Measurements from ENCODE around the gene TMEM212.

TMEM212 gene

GRCh38 chr3:171842864-171843518 is at the start of gene TMEM212:
Gene TMEM212, plus strand, starts transcription at chr3:171843349. Its CDS starts 35 bp downstream, at chr3:171843384.
- H3K4me1 ChIP-seq (ENCODE audit: control insufficient read depth, insufficient read depth, low read length) = no peaks in the 10 kb centered on the region
- H3K9me3 ChIP-seq (ENCODE audit: control insufficient read depth, insufficient read depth, low read length) = no peaks in the 10 kb centered on the region
- H3K9ac ChIP-seq (ENCODE audit: low read depth, low read length) = no peak within 1 kb of the TSS
- no peaks in the 10 kb centered on the region for H3K36me3 ChIP-seq (ENCODE audit: control insufficient read depth, insufficient read depth, low read length)
- no peaks in the 10 kb centered on the region for H3K27me3 ChIP-seq (ENCODE audit: control insufficient read depth, insufficient read depth, low read length)
- H3K4me3 ChIP-seq (ENCODE audit: low read depth, low read length) = no peak within 1 kb of the TSS

GRCh38 chr3:171796625-171797264 is 46.4 kb upstream of the TMEM212 start:
- Histone ChIP-seq H3K4me1 (ENCODE audit: control insufficient read depth, insufficient read depth, low read length) (peaks cover 10% of the 10 kb centered on the region), H3K4me3 (ENCODE audit: low read depth, low read length) (no peak overlapping the region), H3K9ac (ENCODE audit: low read depth, low read length) (no peak overlapping the region), H3K36me3 (ENCODE audit: control insufficient read depth, insufficient read depth, low read length) (no peaks in the 10 kb centered on the region), H3K27me3 (ENCODE audit: control insufficient read depth, insufficient read depth, low read length) (no peaks in the 10 kb centered on the region), H3K9me3 (ENCODE audit: control insufficient read depth, insufficient read depth, low read length) (no peaks in the 10 kb centered on the region)

- no peak overlapping the region for H3K9ac ChIP-seq (ENCODE audit: low read depth, low read length)
- H3K27me3 ChIP-seq (ENCODE audit: control insufficient read depth, insufficient read depth, low read length) = no peaks in the 10 kb centered on the region
- no peaks in the 10 kb centered on the region for H3K36me3 ChIP-seq (ENCODE audit: control insufficient read depth, insufficient read depth, low read length)
- peaks cover 10% of the 10 kb centered on the region for H3K4me1 ChIP-seq (ENCODE audit: control insufficient read depth, insufficient read depth, low read length)
- H3K9me3 ChIP-seq (ENCODE audit: control insufficient read depth, insufficient read depth, low read length) = no peaks in the 10 kb centered on the region
- H3K4me3 ChIP-seq (ENCODE audit: low read depth, low read length) = no peak overlapping the region
Observed at GRCh38 chr3:171797265-171797679, 45.9 kb upstream of the TMEM212 start.

GRCh38 chr3:171797873-171798272 is 45.3 kb upstream of the TMEM212 start:
- Histone ChIP-seq H3K9me3 (ENCODE audit: control insufficient read depth, insufficient read depth, low read length) (no peaks in the 10 kb centered on the region), H3K36me3 (ENCODE audit: control insufficient read depth, insufficient read depth, low read length) (no peaks in the 10 kb centered on the region), H3K4me1 (ENCODE audit: control insufficient read depth, insufficient read depth, low read length) (peaks cover 10% of the 10 kb centered on the region), H3K4me3 (ENCODE audit: low read depth, low read length) (no peak overlapping the region), H3K27me3 (ENCODE audit: control insufficient read depth, insufficient read depth, low read length) (no peaks in the 10 kb centered on the region), H3K9ac (ENCODE audit: low read depth, low read length) (no peak overlapping the region)

GRCh38 chr3:171799501-171799900 is 43.6 kb upstream of the TMEM212 start:
- no peaks in the 10 kb centered on the region for H3K9me3 ChIP-seq (ENCODE audit: control insufficient read depth, insufficient read depth, low read length)
- no peak overlapping the region for H3K9ac ChIP-seq (ENCODE audit: low read depth, low read length)
- H3K36me3 ChIP-seq (ENCODE audit: control insufficient read depth, insufficient read depth, low read length) = no peaks in the 10 kb centered on the region
- no peaks in the 10 kb centered on the region for H3K27me3 ChIP-seq (ENCODE audit: control insufficient read depth, insufficient read depth, low read length)
- no peak overlapping the region for H3K4me3 ChIP-seq (ENCODE audit: low read depth, low read length)
- peaks cover 10% of the 10 kb centered on the region for H3K4me1 ChIP-seq (ENCODE audit: control insufficient read depth, insufficient read depth, low read length)

- no peaks in the 10 kb centered on the region for H3K9me3 ChIP-seq (ENCODE audit: control insufficient read depth, insufficient read depth, low read length)
- no peak overlapping the region for H3K9ac ChIP-seq (ENCODE audit: low read depth, low read length)
- no peaks in the 10 kb centered on the region for H3K27me3 ChIP-seq (ENCODE audit: control insufficient read depth, insufficient read depth, low read length)
- H3K4me3 ChIP-seq (ENCODE audit: low read depth, low read length) = no peak overlapping the region
- H3K4me1 ChIP-seq (ENCODE audit: control insufficient read depth, insufficient read depth, low read length) = peaks cover 8% of the 10 kb centered on the region
- no peaks in the 10 kb centered on the region for H3K36me3 ChIP-seq (ENCODE audit: control insufficient read depth, insufficient read depth, low read length)
Observed at GRCh38 chr3:171801738-171802589, 41.2 kb upstream of the TMEM212 start.

GRCh38 chr3:171802590-171802956 is 40.6 kb upstream of the TMEM212 start:
- Histone ChIP-seq H3K27me3 (ENCODE audit: control insufficient read depth, insufficient read depth, low read length) (no peaks in the 10 kb centered on the region), H3K4me3 (ENCODE audit: low read depth, low read length) (no peak overlapping the region), H3K9ac (ENCODE audit: low read depth, low read length) (no peak overlapping the region), H3K9me3 (ENCODE audit: control insufficient read depth, insufficient read depth, low read length) (no peaks in the 10 kb centered on the region), H3K36me3 (ENCODE audit: control insufficient read depth, insufficient read depth, low read length) (no peaks in the 10 kb centered on the region), H3K4me1 (ENCODE audit: control insufficient read depth, insufficient read depth, low read length) (peaks cover 5% of the 10 kb centered on the region)

GRCh38 chr3:171803044-171803443 is 40.1 kb upstream of the TMEM212 start:
- H3K4me3 ChIP-seq (ENCODE audit: low read depth, low read length) = no peak overlapping the region
- peaks cover 5% of the 10 kb centered on the region for H3K4me1 ChIP-seq (ENCODE audit: control insufficient read depth, insufficient read depth, low read length)
- no peak overlapping the region for H3K9ac ChIP-seq (ENCODE audit: low read depth, low read length)
- H3K27me3 ChIP-seq (ENCODE audit: control insufficient read depth, insufficient read depth, low read length) = peaks cover 2% of the 10 kb centered on the region
- no peaks in the 10 kb centered on the region for H3K9me3 ChIP-seq (ENCODE audit: control insufficient read depth, insufficient read depth, low read length)
- H3K36me3 ChIP-seq (ENCODE audit: control insufficient read depth, insufficient read depth, low read length) = no peaks in the 10 kb centered on the region

GRCh38 chr3:171804618-171805389 is 38.3 kb upstream of the TMEM212 start:
- Histone ChIP-seq H3K4me3 (ENCODE audit: low read depth, low read length) (no peak overlapping the region), H3K9ac (ENCODE audit: low read depth, low read length) (no peak overlapping the region), H3K4me1 (ENCODE audit: control insufficient read depth, insufficient read depth, low read length) (no peaks in the 10 kb centered on the region), H3K27me3 (ENCODE audit: control insufficient read depth, insufficient read depth, low read length) (peaks cover 9% of the 10 kb centered on the region), H3K36me3 (ENCODE audit: control insufficient read depth, insufficient read depth, low read length) (no peaks in the 10 kb centered on the region), H3K9me3 (ENCODE audit: control insufficient read depth, insufficient read depth, low read length) (no peaks in the 10 kb centered on the region)

- H3K4me1 ChIP-seq (ENCODE audit: control insufficient read depth, insufficient read depth, low read length) = no peaks in the 10 kb centered on the region
- no peak overlapping the region for H3K4me3 ChIP-seq (ENCODE audit: low read depth, low read length)
- H3K36me3 ChIP-seq (ENCODE audit: control insufficient read depth, insufficient read depth, low read length) = no peaks in the 10 kb centered on the region
- no peak overlapping the region for H3K9ac ChIP-seq (ENCODE audit: low read depth, low read length)
- H3K27me3 ChIP-seq (ENCODE audit: control insufficient read depth, insufficient read depth, low read length) = peaks cover 13% of the 10 kb centered on the region
- no peaks in the 10 kb centered on the region for H3K9me3 ChIP-seq (ENCODE audit: control insufficient read depth, insufficient read depth, low read length)
Observed at GRCh38 chr3:171805687-171806086, 37.5 kb upstream of the TMEM212 start.
